ENCODE measurements around the gene SYNGR2.

The SYNGR2 gene

DNA sequence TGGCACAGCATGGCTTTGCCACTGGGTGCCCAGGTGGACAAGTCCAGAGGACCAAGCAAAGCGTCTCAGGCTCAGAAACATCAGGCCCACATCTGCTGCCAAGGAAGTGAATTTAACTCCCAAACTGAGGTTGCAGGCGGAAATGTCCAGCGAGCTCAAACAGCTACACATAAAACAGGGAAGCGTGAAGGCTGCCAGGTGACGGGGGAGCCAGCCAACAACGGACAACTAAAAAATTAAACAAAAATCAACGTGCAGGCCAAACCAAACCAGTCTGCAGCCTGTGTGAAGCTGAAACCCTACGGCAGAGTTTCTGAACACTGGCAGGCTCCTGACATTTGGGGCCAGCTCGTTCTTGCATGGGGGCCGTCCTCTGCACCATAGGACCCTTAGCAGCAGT is 16.0 kb downstream of the SYNGR2 start:
- Histone ChIP-seq H2BK5ac (ENCODE audit: low read depth, low read length, poor library complexity, severe bottlenecking) (no peak overlapping the region), H3K36me3 (ENCODE audit: control insufficient read depth in 1 of 2, insufficient read depth in 2 of 2, low read depth in 1 of 2, low read length in 2 of 2) (no peaks in the 10 kb centered on the region), H3K9me3 (ENCODE audit: control insufficient read depth, low read length) (no peaks in the 10 kb centered on the region), H3K4me1 (ENCODE audit: control insufficient read depth, insufficient read depth, low read depth, low read length) (peaks cover 43% of the 10 kb centered on the region), H4K8ac (ENCODE audit: low read length) (peak overlapping the region; percentile 9), H3K23ac (ENCODE audit: low read length in 2 of 2) (no peak overlapping the region), H2BK12ac (ENCODE audit: low read length in 2 of 2) (no peak overlapping the region), H3K4ac (ENCODE audit: low read depth in 1 of 2, low read length in 2 of 2) (no peak overlapping the region), H3K9ac (ENCODE audit: low read length) (no peak overlapping the region), H3K14ac (ENCODE audit: low read length in 2 of 2) (no peak overlapping the region), H3K4me3 (ENCODE audit: insufficient read depth in 1 of 2, low read depth in 1 of 2, low read length in 2 of 2) (no peak overlapping the region), H2BK120ac (ENCODE audit: low read depth, low read length) (no peak overlapping the region), H2AK5ac (ENCODE audit: low read length, severe bottlenecking) (no peak overlapping the region), H3K79me1 (replicated peaks; ENCODE audit: low read length, poor library complexity, severe bottlenecking) (peaks cover 18% of the 10 kb centered on the region), H3K27me3 (ENCODE audit: control insufficient read depth in 1 of 2, insufficient read depth in 1 of 2, low read length in 2 of 2) (no peaks in the 10 kb centered on the region), H3K18ac (ENCODE audit: low read depth in 1 of 2, low read length in 2 of 2) (no peak overlapping the region), H2BK15ac (ENCODE audit: low read depth, poor library complexity, severe bottlenecking) (no peak overlapping the region), H3K4me2 (ENCODE audit: low read length, poor library complexity, severe bottlenecking) (no peak overlapping the region), H2AFZ (ENCODE audit: low read depth, low read length) (no peak overlapping the region), H4K91ac (ENCODE audit: low read length) (no peak overlapping the region), H3K27ac (ENCODE audit: low read length, poor library complexity, severe bottlenecking) (no peak overlapping the region)
- WGBS, result 91% methylated on average over 10 of the region's 10 CpGs
- DNase-seq, result no peak

DNA sequence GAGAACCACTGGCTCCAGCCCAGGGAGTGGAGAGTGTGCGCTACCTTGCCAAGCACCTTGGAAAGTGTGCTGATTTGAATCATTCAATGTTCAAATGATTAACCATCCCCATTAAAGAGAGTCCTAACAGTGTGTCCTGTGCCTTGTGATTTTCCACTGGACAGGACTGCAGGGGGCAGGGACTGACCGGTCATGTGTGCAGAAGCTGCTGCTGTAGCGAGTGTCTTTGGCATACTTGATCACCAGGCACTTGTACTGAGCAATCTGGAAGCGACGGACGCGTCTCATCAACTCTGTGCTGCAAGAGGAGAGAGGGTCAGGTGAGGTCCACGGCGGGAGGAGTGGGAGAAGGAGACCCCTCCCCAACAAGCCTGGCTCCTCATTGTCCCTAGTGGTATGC is 16.5 kb downstream of the SYNGR2 start:
- H3K14ac ChIP-seq (ENCODE audit: low read length in 2 of 2), result no peak overlapping the region
- no peaks in the 10 kb centered on the region for H3K27me3 ChIP-seq (ENCODE audit: control insufficient read depth in 1 of 2, insufficient read depth in 1 of 2, low read length in 2 of 2)
- WGBS, result 93% methylated on average over 3 of the region's 9 CpGs
- H2AK5ac ChIP-seq (ENCODE audit: low read length, severe bottlenecking), result no peak overlapping the region
- no peak overlapping the region for H3K4ac ChIP-seq (ENCODE audit: low read depth in 1 of 2, low read length in 2 of 2)
- H2BK15ac ChIP-seq (ENCODE audit: low read depth, poor library complexity, severe bottlenecking), result no peak overlapping the region
- peak; percentile 18 for DNase-seq
- no peak overlapping the region for H2AFZ ChIP-seq (ENCODE audit: low read depth, low read length)
- H2BK120ac ChIP-seq (ENCODE audit: low read depth, low read length), result no peak overlapping the region
- H3K27ac ChIP-seq (ENCODE audit: low read length, poor library complexity, severe bottlenecking), result peak overlapping the region; percentile 2
- H3K9ac ChIP-seq (ENCODE audit: low read length), result no peak overlapping the region
- no peak overlapping the region for H2BK5ac ChIP-seq (ENCODE audit: low read depth, low read length, poor library complexity, severe bottlenecking)
- H3K36me3 ChIP-seq (ENCODE audit: control insufficient read depth in 1 of 2, insufficient read depth in 2 of 2, low read depth in 1 of 2, low read length in 2 of 2), result no peaks in the 10 kb centered on the region
- H3K4me1 ChIP-seq (ENCODE audit: control insufficient read depth, insufficient read depth, low read depth, low read length), result peaks cover 38% of the 10 kb centered on the region
- H3K18ac ChIP-seq (ENCODE audit: low read depth in 1 of 2, low read length in 2 of 2), result no peak overlapping the region
- no peak overlapping the region for H3K4me3 ChIP-seq (ENCODE audit: insufficient read depth in 1 of 2, low read depth in 1 of 2, low read length in 2 of 2)
- no peaks in the 10 kb centered on the region for H3K9me3 ChIP-seq (ENCODE audit: control insufficient read depth, low read length)
- no peak overlapping the region for H3K23ac ChIP-seq (ENCODE audit: low read length in 2 of 2)
- no peak overlapping the region for H2BK12ac ChIP-seq (ENCODE audit: low read length in 2 of 2)
- H4K8ac ChIP-seq (ENCODE audit: low read length), result peak overlapping the region; percentile 10
- peak overlapping the region; percentile 6 for H3K4me2 ChIP-seq (ENCODE audit: low read length, poor library complexity, severe bottlenecking)
- no peak overlapping the region for H4K91ac ChIP-seq (ENCODE audit: low read length)
- peaks cover 18% of the 10 kb centered on the region for H3K79me1 ChIP-seq (replicated peaks; ENCODE audit: low read length, poor library complexity, severe bottlenecking)

DNA sequence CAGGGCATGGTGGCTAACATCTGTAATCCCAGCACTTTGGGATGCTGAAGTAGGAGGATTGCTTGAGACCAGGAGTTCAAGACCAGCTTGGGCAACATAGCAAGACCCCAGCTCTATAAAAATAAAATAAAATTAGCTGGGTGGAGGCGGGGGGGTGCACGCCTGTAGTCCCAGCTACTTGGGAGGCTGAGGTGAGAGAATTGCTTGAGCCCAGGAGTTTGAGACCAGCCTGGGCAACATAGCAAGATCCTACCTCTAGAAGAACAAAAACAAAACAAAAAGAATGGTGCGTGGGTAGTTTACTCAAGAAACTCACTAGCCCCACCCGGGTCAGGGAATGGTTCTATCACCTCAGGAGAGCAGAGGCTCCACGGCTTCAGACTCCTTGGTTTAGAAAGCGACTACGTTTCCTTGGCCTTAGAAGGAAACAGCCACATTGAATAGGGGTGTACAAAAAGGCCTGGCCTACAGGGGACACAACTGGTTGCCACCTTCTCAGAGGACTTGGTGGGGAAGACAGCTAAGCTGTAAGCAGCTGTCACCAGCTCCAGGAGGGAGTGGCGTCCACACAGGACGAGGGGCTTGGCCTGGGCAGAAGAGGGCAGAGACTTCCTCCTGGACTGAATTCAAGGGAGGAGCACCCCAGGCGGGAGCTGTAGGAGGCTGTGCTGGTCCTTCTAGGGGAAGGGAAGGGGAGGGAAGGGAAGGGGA is 17.8 kb downstream of the SYNGR2 start:
- Histone ChIP-seq H2BK5ac (ENCODE audit: low read depth, low read length, poor library complexity, severe bottlenecking) (no peak overlapping the region), H3K27me3 (ENCODE audit: control insufficient read depth in 1 of 2, insufficient read depth in 1 of 2, low read length in 2 of 2) (no peaks in the 10 kb centered on the region), H2AFZ (ENCODE audit: low read depth, low read length) (no peak overlapping the region), H3K14ac (ENCODE audit: low read length in 2 of 2) (no peak overlapping the region), H3K79me1 (replicated peaks; ENCODE audit: low read length, poor library complexity, severe bottlenecking) (peaks cover 25% of the 10 kb centered on the region), H4K8ac (ENCODE audit: low read length) (peak overlapping the region; percentile 82), H3K4ac (ENCODE audit: low read depth in 1 of 2, low read length in 2 of 2) (no peak overlapping the region), H3K9me3 (ENCODE audit: control insufficient read depth, low read length) (no peaks in the 10 kb centered on the region), H3K23ac (ENCODE audit: low read length in 2 of 2) (no peak overlapping the region), H3K18ac (ENCODE audit: low read depth in 1 of 2, low read length in 2 of 2) (no peak overlapping the region), H3K4me3 (ENCODE audit: insufficient read depth in 1 of 2, low read depth in 1 of 2, low read length in 2 of 2) (peak overlapping the region in 1 of 2 experiments; percentile 87), H4K91ac (ENCODE audit: low read length) (no peak overlapping the region), H2BK12ac (ENCODE audit: low read length in 2 of 2) (no peak overlapping the region), H3K9ac (ENCODE audit: low read length) (peak overlapping the region; percentile 24), H3K27ac (ENCODE audit: low read length, poor library complexity, severe bottlenecking) (no peak overlapping the region), H3K4me2 (ENCODE audit: low read length, poor library complexity, severe bottlenecking) (no peak overlapping the region), H3K4me1 (ENCODE audit: control insufficient read depth, insufficient read depth, low read depth, low read length) (peaks cover 43% of the 10 kb centered on the region), H3K36me3 (ENCODE audit: control insufficient read depth in 1 of 2, insufficient read depth in 2 of 2, low read depth in 1 of 2, low read length in 2 of 2) (peaks cover 4 to 11% of the 10 kb centered on the region in 2 experiments), H2BK15ac (ENCODE audit: low read depth, poor library complexity, severe bottlenecking) (no peak overlapping the region), H2AK5ac (ENCODE audit: low read length, severe bottlenecking) (peak overlapping the region; percentile 52), H2BK120ac (ENCODE audit: low read depth, low read length) (no peak overlapping the region)
- peak; percentile 18 for DNase-seq
- WGBS, result 50% methylated on average over 10 of the region's 10 CpGs

DNA sequence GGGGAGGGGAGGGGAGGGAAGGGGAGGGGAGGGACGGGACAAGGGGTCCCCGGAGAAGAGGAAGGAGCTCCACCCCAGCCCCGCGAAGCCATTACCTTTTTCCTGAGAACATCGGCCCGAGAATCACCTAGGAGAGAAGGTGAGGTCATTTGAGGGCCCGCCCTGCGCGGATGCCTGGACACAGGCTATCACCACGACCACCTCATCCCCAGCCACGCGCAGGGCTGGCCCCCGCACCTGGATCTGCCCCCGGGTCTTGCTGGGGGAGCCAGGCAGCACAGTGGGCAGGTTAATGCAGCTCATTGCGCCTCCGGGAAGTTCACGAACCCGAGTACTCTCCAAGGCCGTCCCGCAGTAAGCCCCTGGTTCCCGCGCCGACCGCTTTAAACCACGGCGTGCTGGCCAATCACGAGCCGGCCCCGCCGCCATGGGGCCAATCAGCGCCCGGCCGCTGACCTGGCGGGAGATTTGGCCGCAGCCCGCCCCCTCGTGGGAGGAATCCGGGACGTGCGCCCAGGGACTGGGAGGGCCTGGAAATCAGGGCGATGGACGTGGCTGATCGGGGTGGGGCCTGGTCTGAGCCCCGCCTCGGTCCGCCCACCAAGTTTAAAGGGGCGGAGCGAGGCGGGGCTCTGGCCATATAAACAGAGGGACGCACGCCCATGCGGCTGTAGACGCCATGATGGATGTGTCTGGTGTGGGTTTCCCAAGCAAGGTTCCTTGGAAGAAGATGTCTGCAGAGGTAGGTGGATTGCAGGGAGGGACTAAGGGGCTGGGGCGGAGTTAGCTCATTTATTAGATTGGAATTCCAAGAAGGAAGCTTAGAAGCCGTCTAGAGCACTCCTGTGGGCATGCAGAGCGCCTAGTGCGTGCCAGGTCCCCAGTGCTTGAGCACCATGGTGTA is 18.6 kb downstream of the SYNGR2 start, which contains the start of the genes AFMID and TK1:
Gene AFMID, plus strand, starts transcription at position 671 of the 904 bp plus-strand sequence. Its CDS starts 9 bp downstream, at position 680.
Gene TK1, minus strand, starts transcription at position 361 of the 904 bp plus-strand sequence. Its CDS starts 58 bp downstream, at position 303.
- Histone ChIP-seq H3K18ac (ENCODE audit: low read depth in 1 of 2, low read length in 2 of 2) (peak within 1 kb of the TSS; percentile 28 to 81), H3K27ac (ENCODE audit: low read length, poor library complexity, severe bottlenecking) (no peak within 1 kb of the TSS), H2BK12ac (ENCODE audit: low read length in 2 of 2) (peak within 1 kb of the TSS in 1 of 2 experiments; percentile 2), H3K79me1 (replicated peaks; ENCODE audit: low read length, poor library complexity, severe bottlenecking) (peaks cover 25% of the 10 kb centered on the region), H2AK5ac (ENCODE audit: low read length, severe bottlenecking) (peak within 1 kb of the TSS; percentile 80), H3K23ac (ENCODE audit: low read length in 2 of 2) (no peak within 1 kb of the TSS), H3K4ac (ENCODE audit: low read depth in 1 of 2, low read length in 2 of 2) (no peak within 1 kb of the TSS), H3K4me3 (ENCODE audit: insufficient read depth in 1 of 2, low read depth in 1 of 2, low read length in 2 of 2) (peak within 1 kb of the TSS; percentile 62 to 87), H2BK120ac (ENCODE audit: low read depth, low read length) (peak within 1 kb of the TSS; percentile 64), H3K9me3 (ENCODE audit: control insufficient read depth, low read length) (no peaks in the 10 kb centered on the region), H3K4me1 (ENCODE audit: control insufficient read depth, insufficient read depth, low read depth, low read length) (peaks cover 43% of the 10 kb centered on the region), H3K4me2 (ENCODE audit: low read length, poor library complexity, severe bottlenecking) (peak within 1 kb of the TSS; percentile 89), H4K8ac (ENCODE audit: low read length) (peak within 1 kb of the TSS; percentile 87), H3K36me3 (ENCODE audit: control insufficient read depth in 1 of 2, insufficient read depth in 2 of 2, low read depth in 1 of 2, low read length in 2 of 2) (peaks cover 8 to 14% of the 10 kb centered on the region in 2 experiments), H3K27me3 (ENCODE audit: control insufficient read depth in 1 of 2, insufficient read depth in 1 of 2, low read length in 2 of 2) (no peaks in the 10 kb centered on the region), H2BK15ac (ENCODE audit: low read depth, poor library complexity, severe bottlenecking) (no peak within 1 kb of the TSS), H2BK5ac (ENCODE audit: low read depth, low read length, poor library complexity, severe bottlenecking) (no peak within 1 kb of the TSS), H2AFZ (ENCODE audit: low read depth, low read length) (peak within 1 kb of the TSS; percentile 51), H3K14ac (ENCODE audit: low read length in 2 of 2) (peak within 1 kb of the TSS in 1 of 2 experiments; percentile 12), H4K91ac (ENCODE audit: low read length) (peak within 1 kb of the TSS; percentile 87), H3K9ac (ENCODE audit: low read length) (peak within 1 kb of the TSS; percentile 83)
- 4% methylated on average over 51 of the region's 57 CpGs for WGBS
- peak; percentile 97 for DNase-seq
